Dedifferentiated amniotic fluid mesenchymal stem cell (primary cell): ENCODE measurements around the gene FAM50A.
A peak's percentile ranks its signal among the peaks of the same experiment; 100 is the strongest.

ENCODE experiments used
- DNase-seq: peaks from one replicate; pipeline ENCODE4 v3.0.0-alpha.2; 2016; ENCODE audit errors: extremely low spot score

FAM50A gene

GRCh38 chrX:154463611-154464220, 19.8 kb downstream of the FAM50A start:
- no peak for DNase-seq

- no peak for DNase-seq
Measured at GRCh38 chrX:154464806-154465365, 20.9 kb downstream of the FAM50A start.

DNA sequence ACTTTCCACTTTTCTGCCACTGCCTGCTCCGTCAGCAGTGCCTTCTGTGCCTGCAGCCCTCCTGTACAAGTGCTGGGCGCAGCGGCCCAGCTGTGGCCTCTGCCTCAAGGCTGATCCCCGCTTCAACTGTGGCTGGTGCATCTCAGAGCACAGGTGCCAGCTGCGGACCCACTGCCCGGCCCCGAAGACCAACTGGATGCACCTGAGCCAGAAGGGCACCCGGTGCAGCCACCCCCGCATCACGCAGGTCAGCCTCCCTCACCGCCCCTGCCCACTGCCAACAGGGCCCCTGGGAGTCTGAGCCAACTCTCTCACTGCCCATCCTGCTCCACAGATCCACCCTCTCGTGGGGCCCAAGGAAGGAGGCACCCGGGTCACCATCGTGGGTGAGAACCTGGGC, 21.7 kb downstream of the FAM50A start:
- no peak for DNase-seq

GRCh38 chrX:154466036-154466435, 22.1 kb downstream of the FAM50A start:
- no peak for DNase-seq

GRCh38 chrX:154466907-154467306, 23.0 kb downstream of the FAM50A start:
- no peak for DNase-seq

GRCh38 chrX:154467556-154467955, 23.6 kb downstream of the FAM50A start:
- DNase-seq: no peak

GRCh38 chrX:154468217-154468616, 24.3 kb downstream of the FAM50A start:
- DNase-seq: no peak

DNA sequence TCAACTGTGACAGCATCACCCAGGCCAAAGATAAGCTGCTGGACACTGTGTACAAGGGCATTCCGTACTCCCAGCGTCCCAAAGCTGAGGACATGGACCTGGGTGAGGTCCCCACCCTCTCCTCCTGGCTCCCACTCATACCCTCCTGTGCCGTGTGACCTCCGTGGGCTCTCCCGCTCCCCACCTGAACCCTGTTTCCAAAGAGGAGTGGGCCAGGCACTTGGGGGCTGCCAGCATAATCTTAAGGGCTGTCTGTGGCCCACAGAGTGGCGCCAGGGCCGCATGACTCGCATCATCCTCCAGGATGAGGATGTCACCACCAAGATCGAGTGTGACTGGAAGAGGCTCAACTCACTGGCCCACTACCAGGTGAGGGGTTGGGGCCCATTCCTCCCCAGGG, 25.2 kb downstream of the FAM50A start:
- DNase-seq: no peak

DNA sequence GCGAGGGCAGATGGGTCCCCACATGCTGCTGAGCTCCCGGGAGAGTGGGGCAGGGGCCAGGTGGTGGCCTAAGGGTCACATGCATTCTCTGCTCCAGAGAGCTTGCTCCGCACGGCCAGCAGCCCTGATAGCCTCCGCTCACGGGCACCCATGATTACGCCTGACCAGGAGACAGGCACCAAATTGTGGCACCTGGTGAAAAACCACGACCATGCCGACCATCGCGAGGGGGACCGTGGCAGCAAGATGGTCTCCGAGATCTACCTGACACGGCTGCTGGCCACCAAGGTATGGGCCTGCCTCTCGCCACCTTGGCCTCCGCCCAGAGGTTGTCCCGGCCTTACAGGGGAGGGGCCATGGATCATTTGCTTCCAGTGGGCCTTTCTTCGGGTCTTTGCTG, 25.9 kb downstream of the FAM50A start:
- DNase-seq: no peak

- DNase-seq: no peak
Measured at GRCh38 chrX:154470434-154470833, 26.5 kb downstream of the FAM50A start.

DNA sequence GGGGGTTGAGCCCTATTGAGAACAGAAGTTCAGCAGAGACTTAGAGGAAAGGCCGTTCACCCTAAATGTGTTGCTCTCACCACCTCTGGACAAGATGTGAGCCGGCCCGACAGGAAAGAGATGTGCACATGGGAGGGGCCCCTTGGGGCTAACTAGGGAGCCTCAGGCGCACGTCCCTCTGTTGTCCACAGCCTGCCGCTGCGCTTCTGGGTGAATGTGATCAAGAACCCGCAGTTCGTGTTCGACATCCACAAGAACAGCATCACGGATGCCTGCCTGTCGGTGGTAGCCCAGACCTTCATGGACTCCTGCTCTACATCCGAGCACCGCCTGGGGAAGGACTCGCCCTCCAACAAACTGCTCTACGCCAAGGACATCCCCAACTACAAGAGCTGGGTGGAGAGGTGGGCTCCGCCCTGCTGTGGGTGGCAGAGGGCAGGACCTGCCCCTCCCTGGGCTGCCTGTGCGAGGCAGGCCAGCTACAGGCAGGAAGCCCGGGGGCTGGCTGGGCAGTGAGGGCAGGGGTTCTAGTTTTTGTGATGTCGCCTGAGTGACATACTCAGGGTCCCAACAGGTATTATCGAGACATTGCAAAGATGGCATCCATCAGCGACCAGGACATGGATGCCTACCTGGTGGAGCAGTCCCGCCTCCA, 27.1 kb downstream of the FAM50A start:
- DNase-seq: no peak

GRCh38 chrX:154471839-154472684, 28.1 kb downstream of the FAM50A start:
- no peak for DNase-seq

DNA sequence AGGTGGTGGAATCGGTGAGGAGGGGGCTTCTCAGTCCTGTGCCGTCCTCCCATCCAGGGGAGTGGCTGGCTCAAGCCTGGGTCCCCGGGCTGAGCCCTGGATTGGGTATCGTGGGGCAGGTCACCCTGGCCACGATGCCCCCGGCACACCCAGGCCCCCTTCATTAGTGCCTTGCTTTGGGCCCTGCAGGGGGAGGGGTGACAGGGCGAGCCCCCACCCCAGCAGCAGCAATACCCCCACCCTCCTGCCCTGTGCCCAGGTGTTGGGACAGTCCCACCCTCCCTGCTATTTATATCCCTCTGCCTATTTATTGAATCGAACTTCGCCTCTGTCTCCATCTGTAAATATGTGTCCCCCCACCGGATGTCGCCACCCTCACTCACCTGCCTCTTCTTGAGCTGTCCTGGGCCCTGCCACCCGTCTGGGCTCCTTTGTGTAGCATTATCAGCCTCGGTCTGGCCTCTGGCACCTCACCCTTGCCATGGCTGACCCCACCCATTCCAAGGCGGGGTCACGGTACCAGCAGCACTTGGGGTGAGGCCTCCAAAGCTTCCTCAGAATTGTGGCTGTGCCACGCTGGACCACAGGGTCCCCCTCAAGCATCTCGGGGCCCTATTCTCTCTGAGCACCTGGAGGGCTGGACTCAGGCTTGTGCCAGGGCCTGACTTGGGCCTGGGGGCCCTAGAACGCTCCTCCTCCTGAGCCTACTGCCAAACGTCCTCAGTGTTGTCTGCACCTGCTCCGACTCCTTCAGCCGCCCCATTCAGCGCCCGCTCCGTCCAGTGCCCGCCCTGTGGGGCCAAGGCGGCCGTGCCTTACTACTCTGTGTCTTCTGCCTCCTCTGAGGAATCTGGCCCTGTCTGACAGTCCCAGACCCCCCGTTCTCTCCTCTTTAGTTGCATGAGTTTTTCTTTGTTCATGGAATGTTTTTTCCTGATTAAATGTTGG, 29.0 kb downstream of the FAM50A start:
- DNase-seq: no peak

- no peak for DNase-seq
Measured at GRCh38 chrX:154473683-154474082, 29.7 kb downstream of the FAM50A start.

- no peak for DNase-seq
Measured at GRCh38 chrX:154476821-154477220, 32.9 kb downstream of the FAM50A start.

- no peak for DNase-seq
Measured at GRCh38 chrX:154477891-154478477, 34.0 kb downstream of the FAM50A start.

- peak; percentile 71 for DNase-seq
Measured at GRCh38 chrX:154478728-154479622, 35.0 kb downstream of the FAM50A start, which contains the start of gene LAGE3. Gene LAGE3, minus strand, starts transcription at chrX:154479281. Its CDS starts 366 bp downstream, at chrX:154478915.

DNA sequence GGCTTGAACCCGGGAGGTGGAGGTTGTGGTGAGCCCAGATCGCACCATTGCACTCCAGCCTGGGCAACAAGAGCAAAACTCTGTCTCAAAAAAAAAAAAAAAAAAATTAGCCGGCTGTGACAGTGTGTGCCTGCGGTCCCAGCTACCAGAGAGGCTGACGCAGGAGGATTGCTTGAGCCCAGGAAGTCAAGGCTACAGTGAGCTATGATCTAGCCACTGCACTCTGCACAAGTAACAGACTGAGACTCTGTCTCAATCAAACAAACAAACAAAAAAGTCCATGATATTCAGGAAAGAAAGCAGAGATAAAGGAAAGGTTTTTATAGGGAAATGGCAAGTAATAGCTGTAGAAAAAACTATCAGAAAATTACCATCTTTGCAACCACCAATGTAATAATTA, 37.3 kb downstream of the FAM50A start:
- DNase-seq: no peak

DNA sequence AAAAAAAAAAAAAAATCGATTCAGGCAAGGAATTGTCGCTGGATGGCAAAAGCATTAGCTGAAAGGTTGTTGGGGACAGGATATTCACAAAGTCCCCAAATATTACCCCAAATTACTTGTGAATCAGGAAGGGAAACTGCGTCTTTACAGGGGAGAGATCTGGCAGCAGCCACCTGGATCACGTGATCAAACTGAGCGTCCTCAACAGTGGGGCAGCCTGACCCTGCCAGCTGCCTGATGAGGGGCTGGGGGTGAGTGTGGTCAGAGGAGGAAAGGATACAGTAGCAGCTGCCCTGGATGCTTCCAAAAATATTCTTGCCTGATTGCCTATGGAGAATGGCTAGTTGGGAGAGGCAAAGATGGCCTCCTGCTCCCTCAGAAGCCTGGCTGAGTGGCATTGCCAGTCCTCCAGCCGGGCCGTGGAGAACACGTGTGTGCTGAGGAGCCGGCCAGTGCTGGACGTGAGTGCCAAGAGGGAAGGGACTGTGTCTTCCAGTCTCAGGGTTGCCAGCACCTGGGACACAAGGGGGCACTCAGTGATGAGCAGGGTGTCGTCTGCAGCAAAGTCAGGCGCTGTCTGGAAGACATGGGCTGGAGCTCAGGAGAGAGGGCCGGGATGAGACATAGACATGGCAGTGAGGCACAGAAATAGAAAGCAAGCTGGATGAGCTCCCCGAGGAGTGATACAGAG, 38.1 kb downstream of the FAM50A start:
- no peak for DNase-seq
